Right renal cortex interstitium (tissue), 3 donors: ENCODE data around the gene HNRNPK. TPM values are rescaled to one million over a fixed set of nuclear protein-coding genes. Genes with fewer than 3 reads are reported as not detected.
"Not testable (repeated sequence)": the region's sequence is repeated elsewhere in the genome, so short reads cannot be mapped to it uniquely, and the experiment has no call there.

ENCODE experiments used
- DNase-seq, 3 donors: peaks; one replicate each; pipeline ENCODE4 v3.0.0-alpha.2; 2013; ENCODE audit warnings: low read depth in 3 of 3, low spot score in 2 of 3
- polyA plus RNA-seq, 3 donors: library from polyadenylated mRNA; unstranded; fragments of 120-200 nt; gene quantifications; one replicate each; pipeline ENCODE4 v1.2.1, GENCODE V29; 2013; ENCODE audit not compliant: insufficient read length in 3 of 3

Gene HNRNPK
- polyA plus RNA-seq, 3 donors = 905 to 967 (median 923) TPM

DNA sequence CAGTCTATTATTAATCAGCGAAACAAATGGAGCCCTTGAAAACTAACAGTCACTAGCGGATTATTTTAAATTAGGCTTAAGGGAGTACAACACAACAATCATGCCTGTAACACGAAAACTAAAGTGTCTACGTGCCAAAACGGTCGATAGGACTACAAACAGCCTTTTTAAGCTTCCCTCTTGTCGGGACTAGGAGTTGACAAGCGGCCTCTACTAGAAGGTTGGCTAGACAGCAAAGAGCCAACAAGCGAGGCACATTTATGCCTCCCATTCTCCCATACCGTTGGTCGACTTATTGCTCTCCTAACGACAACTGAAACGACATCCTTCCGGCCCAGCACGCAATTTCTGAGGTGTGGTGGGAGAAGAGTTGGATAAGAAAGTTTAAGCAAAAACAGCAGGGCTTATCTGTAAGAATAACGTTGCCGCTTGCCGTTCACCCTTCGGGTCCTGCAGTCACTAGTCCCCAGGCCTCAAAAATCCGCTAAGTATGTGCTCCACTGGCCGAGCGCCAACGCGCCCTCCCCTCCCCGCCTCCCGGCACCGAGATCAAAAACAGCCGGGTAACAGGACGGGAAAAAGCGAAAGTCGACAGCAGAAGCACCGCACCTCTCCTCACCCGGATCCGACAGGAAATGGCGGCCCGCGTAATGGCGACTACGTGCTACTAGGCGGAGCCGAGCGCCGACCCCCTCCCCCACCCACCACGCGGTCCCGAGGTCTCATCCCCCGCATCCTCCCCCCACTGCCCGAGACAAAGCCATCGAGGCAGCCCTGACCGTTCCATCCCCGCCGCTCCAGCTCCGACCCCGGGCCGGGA lies 813 bp downstream of the HNRNPK start:
- peak in 2 of 3 donors; percentile 55 to 62 for DNase-seq

DNA sequence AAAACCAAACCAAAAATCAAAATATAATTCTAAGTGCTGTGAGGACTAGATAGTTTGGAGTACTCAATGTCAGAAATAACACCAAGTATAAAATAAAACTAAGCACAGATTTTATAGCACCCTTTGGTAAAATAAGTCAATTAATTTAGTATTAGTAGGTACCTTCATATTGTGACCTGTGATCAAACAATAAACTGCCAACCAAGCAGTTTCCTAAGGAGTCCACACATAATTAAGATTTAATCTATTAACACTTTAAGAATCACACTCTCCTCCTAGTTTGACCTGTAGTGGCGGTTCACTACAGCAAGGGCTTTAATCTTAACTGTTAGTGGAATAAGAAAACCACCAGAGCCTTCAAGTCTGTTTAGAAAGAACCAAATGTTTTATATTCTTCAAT lies 2.8 kb downstream of the HNRNPK start:
- DNase-seq = no peak

DNA sequence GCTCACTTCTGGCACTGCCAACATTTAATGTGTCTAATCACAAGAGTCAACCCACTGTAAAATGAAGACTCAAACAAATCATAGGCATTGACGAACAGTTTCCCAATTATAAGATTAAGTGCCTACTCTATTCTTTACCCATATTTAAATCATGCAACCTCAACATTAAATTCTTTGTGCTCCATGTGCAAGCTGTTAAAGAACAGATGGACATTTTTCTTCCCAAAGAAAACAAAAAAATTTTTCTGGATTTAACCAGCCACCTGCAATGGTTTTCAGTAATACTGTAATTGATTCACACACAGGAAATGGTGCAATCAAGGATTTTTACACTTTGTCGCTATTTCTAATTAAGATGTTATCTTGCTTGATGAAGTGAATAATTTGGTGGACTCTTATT lies 3.6 kb downstream of the HNRNPK start:
- no peak for DNase-seq

DNA sequence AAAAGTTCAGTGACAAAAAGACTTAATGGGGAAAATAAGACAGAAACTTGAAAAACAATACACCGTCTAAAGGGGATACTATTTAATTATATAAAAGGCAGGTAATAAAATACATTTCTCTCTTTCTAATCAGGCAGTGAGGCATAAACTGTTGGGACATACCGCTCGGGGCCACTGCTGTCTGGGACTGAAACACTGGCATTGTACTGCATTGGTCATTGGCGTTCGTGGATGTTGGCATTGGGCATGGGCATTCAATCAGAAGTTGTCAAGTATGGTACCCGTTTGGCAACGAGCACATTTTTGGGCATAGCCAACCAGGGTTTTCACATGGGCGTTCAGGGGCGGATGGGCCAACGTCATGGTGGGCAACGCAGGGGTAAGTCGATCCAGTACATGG lies 4.7 kb downstream of the HNRNPK start:
- no peak for DNase-seq

DNA sequence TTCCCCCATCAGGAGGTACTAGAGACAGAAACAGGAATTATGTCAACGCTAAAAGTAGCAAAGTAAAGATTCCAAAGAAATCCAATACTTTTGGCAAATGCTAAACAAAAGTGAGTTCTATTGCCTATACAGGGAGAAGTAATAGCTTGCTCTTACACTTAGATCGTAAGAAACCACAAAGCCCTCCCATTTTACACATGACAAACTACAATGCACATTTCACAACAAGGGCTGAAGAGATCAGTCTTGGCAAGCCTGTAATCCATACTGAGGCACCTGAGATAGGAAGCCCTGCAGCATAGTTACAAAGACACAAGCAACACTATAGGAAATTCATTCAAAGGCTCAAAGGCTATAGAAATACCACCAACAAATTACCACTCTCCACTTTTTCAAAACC lies 7.7 kb downstream of the HNRNPK start:
- DNase-seq = no peak

DNA sequence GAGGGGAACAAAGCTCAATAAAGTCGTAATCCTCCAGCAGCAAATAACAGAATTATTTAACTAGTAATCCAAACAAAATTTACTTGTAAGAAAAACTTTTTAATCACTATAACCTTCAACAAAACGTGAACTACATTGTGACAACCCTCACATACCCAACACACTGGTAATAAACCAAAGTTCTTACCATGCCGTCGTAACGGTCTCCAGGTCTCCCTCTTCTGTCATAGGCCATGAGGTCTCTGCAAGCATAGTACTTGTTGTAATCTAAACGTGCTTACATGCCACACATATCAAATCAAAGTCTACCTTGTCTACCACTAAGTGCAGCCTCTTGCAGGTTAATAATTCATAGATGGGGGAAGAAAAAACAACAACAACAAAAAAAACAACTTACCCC lies 8.5 kb downstream of the HNRNPK start:
- no peak for DNase-seq

DNA sequence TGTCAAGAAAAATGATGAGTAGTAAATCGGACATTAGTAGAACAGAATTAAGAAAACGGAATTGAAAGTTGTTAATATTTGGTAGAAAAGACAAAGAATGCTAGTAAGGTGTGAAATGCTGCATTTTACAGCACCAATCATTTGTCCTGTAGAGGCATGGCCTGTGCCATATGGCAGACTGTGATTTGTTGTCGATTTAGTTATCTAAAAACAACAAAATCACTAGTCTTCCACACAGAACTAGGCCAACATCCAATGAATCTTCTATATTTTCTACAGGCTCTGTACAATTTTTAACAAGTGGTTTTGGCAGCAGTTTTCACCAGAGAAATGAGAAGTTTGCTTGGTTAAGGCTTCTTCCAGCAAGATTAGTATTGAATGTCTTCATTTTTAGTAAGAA lies 10.4 kb downstream of the HNRNPK start:
- no peak for DNase-seq

DNA sequence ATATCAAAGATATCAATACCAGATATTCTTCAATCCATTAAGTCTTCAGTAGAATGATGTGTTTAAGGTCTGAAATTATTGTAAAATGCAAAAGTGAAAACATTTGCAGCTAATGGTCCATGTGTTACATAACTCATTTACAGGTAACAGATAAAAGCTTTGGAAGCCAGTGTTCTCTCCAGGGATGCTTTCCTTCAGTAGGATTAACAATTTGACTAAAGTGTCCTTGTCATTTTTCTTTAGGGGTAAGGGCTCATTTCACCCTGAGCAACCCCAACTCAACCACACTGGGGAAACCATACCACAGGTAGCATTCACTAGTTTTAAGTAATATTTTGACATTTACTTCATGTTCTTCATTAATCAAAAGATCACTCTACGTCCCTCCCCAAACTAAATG lies 12.9 kb downstream of the HNRNPK start:
- no peak for DNase-seq

DNA sequence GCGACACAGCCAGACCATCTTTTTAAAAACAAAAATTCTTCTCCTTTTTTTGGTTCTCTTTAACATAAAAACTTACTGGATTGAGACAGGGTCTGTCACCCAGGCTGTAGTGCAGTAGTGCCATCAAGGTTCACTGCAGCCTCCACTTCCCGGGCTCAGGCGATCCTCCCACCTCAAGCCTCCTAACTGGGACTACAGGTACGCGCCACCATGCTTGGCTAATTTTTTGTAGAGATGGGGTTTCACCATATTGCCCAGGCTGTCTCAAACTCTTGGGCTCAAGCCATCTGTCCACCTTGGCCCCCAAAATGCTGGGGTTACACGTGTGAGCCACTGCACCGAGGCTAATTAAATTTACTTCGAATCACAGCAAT lies 13.8 kb downstream of the HNRNPK start:
- no peak for DNase-seq

DNA sequence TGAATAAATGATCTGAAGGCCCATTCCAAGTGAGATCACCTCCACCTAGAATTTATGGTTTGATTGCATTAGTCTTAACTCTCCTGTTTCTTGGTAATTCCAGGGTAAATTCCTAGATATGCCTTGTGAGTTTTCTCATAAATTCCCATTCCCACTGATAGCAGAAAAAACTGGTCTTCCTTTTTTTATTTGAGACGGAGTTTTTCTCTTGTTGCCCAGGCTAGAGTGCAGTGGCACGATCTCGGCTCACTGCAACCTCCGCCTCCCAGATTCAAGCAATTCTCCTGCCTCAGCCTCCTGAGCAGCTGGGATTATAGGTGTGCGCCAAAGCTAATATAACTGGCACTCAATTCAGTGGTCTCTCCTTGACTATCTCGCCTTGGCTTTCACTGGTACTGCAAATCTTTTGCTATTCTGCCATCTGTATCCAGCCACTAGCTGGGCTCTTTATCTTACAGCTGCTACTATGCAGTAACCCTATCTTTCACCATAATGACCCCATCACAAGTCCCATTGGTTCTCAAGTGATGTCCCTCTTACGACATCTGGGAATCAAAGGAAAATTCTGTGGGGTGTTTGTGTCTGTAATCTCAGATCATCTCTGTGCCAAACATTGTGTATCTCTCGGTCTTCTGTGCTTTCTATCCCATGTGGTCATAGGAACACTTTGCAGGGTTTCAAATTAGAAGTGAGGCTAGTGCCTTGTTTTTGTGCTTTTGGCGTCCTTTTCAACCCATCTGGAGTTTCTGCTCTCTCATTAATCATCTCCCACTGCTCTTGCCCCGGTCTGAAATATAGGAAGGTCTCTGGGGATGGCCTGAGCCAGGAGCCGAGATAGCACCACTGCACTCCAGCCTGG lies 14.4 kb downstream of the HNRNPK start:
- no peak for DNase-seq

DNA sequence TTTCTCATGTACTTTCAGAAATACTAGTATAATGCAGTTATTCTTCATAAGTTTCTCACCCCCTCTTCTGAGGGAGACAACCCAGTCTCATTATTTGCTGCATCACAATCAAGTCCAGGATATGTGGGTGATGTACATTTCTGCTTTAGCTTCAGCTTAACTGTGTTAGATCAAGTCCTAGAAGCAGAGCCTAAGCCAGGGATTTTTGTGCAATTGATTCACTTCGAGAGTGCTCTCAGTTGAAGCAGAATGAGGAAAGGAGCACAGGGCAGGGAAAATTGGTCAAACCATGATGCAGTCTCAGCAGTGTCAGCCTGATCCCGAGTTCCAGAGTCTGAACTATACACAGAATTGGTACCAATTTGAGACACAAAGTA lies 15.1 kb downstream of the HNRNPK start:
- DNase-seq = no peak

DNA sequence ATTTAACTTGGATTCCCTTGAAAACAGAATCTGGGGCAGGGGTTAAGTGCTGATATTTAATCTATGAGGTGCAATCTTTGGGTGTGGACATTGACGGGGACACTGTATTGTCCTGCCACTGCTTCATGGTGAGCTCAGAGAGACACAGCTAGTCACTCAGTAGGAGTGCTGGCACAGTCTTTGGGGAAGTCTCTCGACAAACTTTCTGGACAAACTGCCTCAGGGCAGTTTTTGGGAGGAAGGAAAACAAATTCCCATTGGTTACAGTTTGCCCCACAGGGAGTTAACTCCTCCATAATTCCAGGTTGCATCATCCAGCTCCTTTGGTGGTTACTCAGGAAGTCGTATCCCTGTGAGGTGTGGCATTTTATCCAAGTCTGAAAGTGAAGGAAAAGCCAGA lies 17.9 kb downstream of the HNRNPK start:
- no peak for DNase-seq

DNA sequence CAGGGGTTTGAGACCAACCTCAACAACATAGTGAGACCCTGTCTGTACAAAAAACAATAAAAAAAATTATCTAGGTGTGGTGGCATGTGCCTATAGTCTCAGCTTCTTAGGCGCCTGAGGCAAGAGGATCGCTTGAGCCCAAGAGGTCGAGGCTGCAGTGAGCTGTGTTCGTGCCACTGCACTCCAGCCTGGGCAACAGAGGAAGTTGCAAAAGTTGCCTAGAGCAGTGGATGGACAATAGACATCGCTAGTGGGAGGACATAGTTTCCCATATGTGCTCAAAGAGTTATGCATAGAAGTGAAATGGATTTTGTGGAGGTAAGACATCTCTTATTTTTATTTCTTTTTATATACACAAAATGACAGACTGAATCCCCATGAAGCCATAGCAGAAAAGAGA lies 19.0 kb downstream of the HNRNPK start:
- DNase-seq = no peak

DNA sequence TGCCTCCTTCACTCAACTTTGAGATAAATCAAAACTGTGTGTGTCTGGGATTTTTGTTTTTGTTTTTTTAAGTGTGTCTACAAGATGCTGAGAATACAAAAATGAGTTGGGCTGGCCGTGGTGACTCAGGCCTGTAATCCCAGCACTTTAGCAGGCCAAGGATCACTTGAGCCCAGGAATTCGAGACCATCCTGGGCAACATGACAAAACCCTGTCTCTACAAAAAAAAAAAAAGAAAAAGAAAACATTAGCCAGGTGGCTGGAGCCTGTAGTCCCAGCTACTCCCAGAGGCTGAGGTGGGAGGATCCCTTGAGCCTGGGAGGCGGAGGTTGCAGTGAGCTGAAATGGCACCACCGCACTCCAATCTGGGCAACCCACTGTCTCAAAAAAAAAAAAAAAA lies 21.0 kb downstream of the HNRNPK start:
- DNase-seq = no peak

DNA sequence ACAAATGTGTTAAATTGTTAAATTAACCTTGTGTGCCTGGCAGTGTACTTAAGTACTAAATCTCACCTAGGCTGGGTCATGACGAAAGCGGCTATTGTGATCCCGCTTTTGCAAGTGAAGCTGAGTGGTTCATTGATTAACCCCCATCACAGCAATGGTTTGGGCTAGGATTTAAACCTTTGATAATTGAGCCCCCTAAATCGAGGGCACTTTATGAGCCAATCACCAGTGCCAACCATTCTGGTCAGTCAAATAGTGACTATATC lies 22.8 kb downstream of the HNRNPK start:
- no peak for DNase-seq

DNA sequence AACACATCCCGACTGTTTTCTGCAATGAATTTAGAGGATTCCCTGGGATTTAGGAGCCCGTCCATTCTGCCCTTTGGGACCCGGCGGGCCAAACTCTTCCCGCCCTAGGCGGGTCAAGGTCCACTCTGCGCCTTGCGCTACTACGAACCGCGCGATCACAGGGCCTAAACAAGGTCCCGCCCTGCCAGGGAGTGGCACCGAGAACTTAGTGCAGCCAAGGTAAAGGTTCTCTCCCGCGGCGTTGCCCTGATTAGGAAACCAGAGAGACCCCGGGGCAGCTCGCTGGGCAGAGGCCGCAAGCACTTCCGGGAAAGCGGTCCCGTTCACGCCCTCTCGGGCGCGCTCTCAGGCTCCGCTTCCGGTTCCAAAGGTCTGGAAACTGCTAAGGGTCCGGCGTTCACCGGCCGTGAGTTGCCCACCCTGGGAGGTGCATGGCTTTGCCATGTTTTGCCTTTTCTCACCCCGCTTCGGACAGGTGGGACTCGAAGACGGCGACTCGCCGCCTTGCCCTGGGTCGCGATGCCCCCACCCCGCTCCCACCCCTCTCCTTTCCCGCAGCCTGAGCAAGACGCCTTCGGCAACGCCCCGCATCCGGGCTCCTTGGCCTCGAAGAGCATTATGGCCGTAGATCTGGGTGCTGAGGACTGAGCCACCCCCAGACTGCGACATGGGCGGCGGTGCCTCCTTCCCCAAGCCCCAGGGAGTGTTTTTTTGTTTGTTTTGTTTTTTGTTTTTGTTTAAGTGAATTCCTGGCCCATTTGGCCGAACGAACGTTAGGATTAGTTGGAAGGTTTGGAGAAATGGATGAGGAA lies 23.4 kb downstream of the HNRNPK start:
- DNase-seq = peak in 1 of 3 donors; percentile 66

DNA sequence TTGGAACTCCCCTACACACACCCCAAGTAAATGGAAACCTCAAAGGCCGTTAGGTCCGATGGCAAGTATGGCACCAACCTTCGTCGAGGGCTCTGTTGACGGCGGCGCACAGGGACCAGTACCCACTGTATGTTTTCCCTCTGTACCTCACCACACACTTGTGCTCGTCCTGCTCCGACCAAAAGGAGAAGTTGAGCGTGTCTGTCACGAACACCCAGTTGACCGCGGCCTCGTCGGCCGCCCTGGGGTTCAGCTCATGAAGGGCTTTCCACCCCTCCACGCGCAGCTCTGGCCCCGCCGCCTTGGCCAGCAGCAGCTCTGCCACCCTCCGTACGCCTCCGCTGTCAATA lies 24.0 kb downstream of the HNRNPK start:
- DNase-seq = no peak

DNA sequence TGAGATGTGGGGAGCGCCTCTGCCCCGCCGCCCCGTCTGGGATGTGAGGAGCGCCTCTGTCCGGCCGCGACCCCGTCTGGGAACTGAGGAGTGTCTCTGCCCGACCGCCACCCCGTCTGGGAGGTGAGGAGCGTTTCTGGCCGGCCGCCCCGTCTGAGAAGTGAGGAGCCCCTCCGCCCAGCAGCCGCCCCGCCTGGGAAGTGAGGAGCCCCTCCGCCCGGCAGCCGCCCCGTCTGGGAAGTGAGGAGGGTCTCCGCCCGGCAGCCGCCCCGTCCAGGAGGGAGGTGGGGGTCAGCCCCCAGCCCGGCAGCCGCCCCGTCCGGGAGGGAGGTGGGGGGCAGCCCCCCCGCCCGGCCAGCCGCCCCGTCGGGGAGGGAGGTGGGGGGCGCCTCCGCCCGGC lies 31.9 kb downstream of the HNRNPK start:
- DNase-seq = not testable (repeated sequence)

DNA sequence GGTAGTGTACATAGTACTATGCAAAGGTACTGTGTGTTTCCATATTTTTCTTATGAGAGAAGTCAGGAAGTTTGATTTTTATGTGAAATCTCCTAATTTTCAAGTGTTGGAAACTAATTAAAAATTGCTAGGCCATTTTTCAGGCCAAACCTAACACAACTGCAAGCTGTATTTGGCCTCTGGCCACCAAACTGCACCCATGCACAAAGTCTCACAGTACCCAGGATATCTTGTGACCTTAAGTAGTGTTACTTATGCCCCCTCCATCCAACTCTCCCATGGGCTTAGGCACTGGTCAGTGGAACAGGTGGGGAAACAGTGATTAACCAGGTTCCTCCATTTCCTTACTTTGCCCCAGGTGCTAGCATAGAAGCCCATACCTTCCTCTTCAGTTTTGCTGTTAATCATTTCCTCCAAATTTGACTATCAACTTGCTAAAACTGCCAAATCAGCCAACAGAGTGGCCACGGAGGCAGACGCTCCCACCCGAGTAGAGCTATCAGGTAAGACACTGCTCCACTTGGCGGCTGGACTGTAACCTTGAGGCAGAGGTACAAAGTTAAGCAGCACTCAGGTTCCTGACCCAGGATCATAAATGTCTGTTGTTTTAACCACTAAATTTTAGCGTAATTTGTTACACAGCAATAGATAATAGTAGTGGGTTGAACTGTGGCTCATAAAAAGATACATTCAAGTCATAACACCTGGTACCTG lies 39.3 kb downstream of the HNRNPK start:
- no peak for DNase-seq

DNA sequence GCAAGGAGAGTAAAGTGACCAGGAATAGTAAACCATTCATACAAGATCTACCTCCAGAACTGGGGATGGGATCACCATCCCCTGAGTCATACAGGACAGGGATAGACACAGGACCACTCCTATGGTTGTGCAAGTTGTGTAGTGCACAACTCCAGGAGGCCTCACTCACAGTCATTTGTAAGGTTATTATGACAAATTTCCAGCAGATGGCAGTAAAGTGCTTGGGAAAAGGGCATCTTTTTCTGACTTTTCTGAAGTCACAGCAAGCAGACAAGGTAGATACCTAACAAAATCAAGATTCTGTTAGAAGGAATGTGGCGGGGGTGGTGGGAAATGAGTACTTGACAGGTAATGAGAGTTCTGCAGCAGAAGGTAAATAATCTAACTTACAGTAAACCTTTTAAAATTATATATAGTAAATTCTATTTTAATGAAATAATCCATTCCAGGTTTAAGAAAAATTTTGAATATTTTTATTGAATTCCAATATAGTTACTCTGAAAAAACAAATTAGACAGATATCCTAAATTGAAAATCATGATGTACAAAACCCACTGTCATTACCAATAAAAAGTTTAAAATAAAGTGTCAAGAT lies 42.1 kb downstream of the HNRNPK start:
- DNase-seq = no peak

DNA sequence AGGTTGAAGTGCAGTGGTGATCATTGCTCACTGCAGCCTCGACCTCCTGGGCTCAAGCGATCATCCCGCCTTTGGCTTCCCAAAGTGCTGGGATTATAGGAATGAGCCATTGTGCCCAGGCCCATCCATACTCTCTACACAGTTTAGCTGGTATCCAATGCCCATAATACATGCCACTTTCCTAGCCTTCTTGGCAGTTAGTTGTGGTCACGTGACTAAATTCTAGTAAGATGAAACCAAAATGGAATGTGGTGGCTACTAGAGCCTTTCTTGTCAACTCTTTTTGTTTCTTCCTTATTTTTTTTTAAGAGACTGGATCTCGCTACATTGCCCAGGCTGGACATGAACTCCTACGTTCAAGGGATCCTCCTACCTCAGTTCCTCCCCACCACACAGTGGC lies 43.5 kb downstream of the HNRNPK start:
- no peak for DNase-seq
